Liver (tissue), 9 donors: ENCODE measurements around the gene ITGA4. TPM values are rescaled to one million over a fixed set of nuclear protein-coding genes. Genes with fewer than 3 reads are reported as not detected.

ENCODE experiments used
- DNase-seq: peaks from one replicate; pipeline ENCODE4 v3.0.0-alpha.2; 2017; ENCODE audit warnings: low spot score
- H3K27ac ChIP-seq, 2 donors: one replicate each; pipeline ENCODE4 v1.7.0; 2013; ENCODE audit warnings: inconsistent platforms in 2 of 2, low read length in 2 of 2, control low read depth in 1 of 2, low read depth in 1 of 2, mild to moderate bottlenecking in 1 of 2
- H3K27me3 ChIP-seq, 4 donors: one replicate each; pipeline versions ENCODE4 v1.6.1 to v1.7.0; 2013; ENCODE audit warnings: low read length in 3 of 4, inconsistent platforms in 1 of 4, mild to moderate bottlenecking in 1 of 4, moderate library complexity in 1 of 4; ENCODE audit not compliant: control insufficient read depth in 4 of 4, insufficient read depth in 4 of 4
- H3K36me3 ChIP-seq, 4 donors: one replicate each; pipeline versions ENCODE4 v1.6.1 to v1.7.0; 2013; ENCODE audit warnings: low read length in 3 of 4, mild to moderate bottlenecking in 3 of 4, low read depth in 1 of 4, moderate library complexity in 1 of 4; ENCODE audit not compliant: control insufficient read depth in 4 of 4, insufficient read depth in 3 of 4
- H3K4me1 ChIP-seq, 4 donors: one replicate each; pipeline versions ENCODE4 v1.6.1 to v1.7.0; 2013; ENCODE audit warnings: low read length in 3 of 4, mild to moderate bottlenecking in 3 of 4, moderate library complexity in 1 of 4; ENCODE audit not compliant: control insufficient read depth in 4 of 4, insufficient read depth in 4 of 4
- H3K4me3 ChIP-seq, 3 donors: one replicate each; pipeline versions ENCODE4 v1.6.1 to v1.7.0; 2013; ENCODE audit warnings: low read length in 3 of 3, control low read depth in 1 of 3, low read depth in 1 of 3, mild to moderate bottlenecking in 1 of 3
- H3K9ac ChIP-seq, 2 donors: one replicate each; pipeline ENCODE4 v1.7.0; 2013; ENCODE audit warnings: low read length in 2 of 2, mild to moderate bottlenecking in 2 of 2, moderate library complexity in 2 of 2, control low read depth in 1 of 2, low read depth in 1 of 2
- H3K9me3 ChIP-seq, 4 donors: one replicate each; pipeline versions ENCODE4 v1.6.1 to v1.7.0; 2013; ENCODE audit warnings: low read length in 3 of 4; ENCODE audit not compliant: control insufficient read depth in 4 of 4
- ATF3 ChIP-seq: IDR thresholded peaks from 2 replicates; pipeline ENCODE4 v1.6.1; 2016; ENCODE audit warnings: antibody characterized with exemption
- CTCF ChIP-seq: fragments of 150-350 bp; IDR thresholded peaks from 2 replicates; pipeline ENCODE4 v1.5.1; 2017; ENCODE audit warnings: improper control_type of control experiment, low read depth, low read length; ENCODE audit not compliant: missing input control
- EGR1 ChIP-seq, 2 donors: IDR thresholded peaks; 2 replicates each; pipeline ENCODE4 v1.6.1; 2016 to 2018; ENCODE audit warnings: antibody characterized with exemption in 2 of 2, low read depth in 2 of 2
- FOXA1 ChIP-seq: IDR thresholded peaks from 2 replicates; pipeline ENCODE4 v1.6.1; 2016; ENCODE audit warnings: antibody characterized with exemption
- FOXA2 ChIP-seq: IDR thresholded peaks from 2 replicates; pipeline ENCODE4 v1.6.1; 2016; ENCODE audit warnings: antibody characterized with exemption
- GABPA ChIP-seq, 2 donors: IDR thresholded peaks in 1 of 2; conservative IDR thresholded peaks in 1 of 2; 2 replicates each; pipeline ENCODE4 v1.6.1; 2016; ENCODE audit warnings: antibody characterized with exemption in 2 of 2, mild to moderate bottlenecking in 1 of 2, moderate library complexity in 1 of 2
- HNF4A ChIP-seq, 2 donors: conservative IDR thresholded peaks; 2 replicates each; pipeline ENCODE4 v1.6.1; 2016; ENCODE audit warnings: antibody characterized with exemption in 2 of 2, mild to moderate bottlenecking in 2 of 2
- HNF4G ChIP-seq: IDR thresholded peaks from 2 replicates; pipeline ENCODE4 v1.6.1; 2016; ENCODE audit warnings: antibody characterized with exemption
- JUND ChIP-seq, 2 donors: IDR thresholded peaks; 2 replicates each; pipeline ENCODE4 v1.6.1; 2016; ENCODE audit warnings: antibody characterized with exemption in 2 of 2
- MAX ChIP-seq: IDR thresholded peaks from 2 replicates; pipeline ENCODE4 v1.6.1; 2016; ENCODE audit warnings: antibody characterized with exemption
- NR2F2 ChIP-seq: IDR thresholded peaks from 2 replicates; pipeline ENCODE4 v1.6.1; 2016; ENCODE audit warnings: antibody characterized with exemption
- RAD21 ChIP-seq, 2 donors: IDR thresholded peaks; 2 replicates each; pipeline ENCODE4 v1.6.1; 2016; ENCODE audit warnings: antibody characterized with exemption in 2 of 2, mild to moderate bottlenecking in 2 of 2
- REST ChIP-seq: IDR thresholded peaks from 2 replicates; pipeline ENCODE4 v1.6.1; 2016; ENCODE audit warnings: antibody characterized with exemption, mild to moderate bottlenecking
- RXRA ChIP-seq, 2 donors: IDR thresholded peaks; 2 replicates each; pipeline ENCODE4 v1.6.1; 2017 to 2018; ENCODE audit warnings: antibody characterized with exemption in 2 of 2, mild to moderate bottlenecking in 1 of 2
- SP1 ChIP-seq: IDR thresholded peaks from 2 replicates; pipeline ENCODE4 v1.6.1; 2018; ENCODE audit warnings: antibody characterized with exemption, mild to moderate bottlenecking
- TAF1 ChIP-seq: conservative IDR thresholded peaks from 2 replicates; pipeline ENCODE4 v1.6.1; 2016; ENCODE audit warnings: antibody characterized with exemption, mild to moderate bottlenecking
- YY1 ChIP-seq: IDR thresholded peaks from 2 replicates; pipeline ENCODE4 v1.6.1; 2016; ENCODE audit warnings: antibody characterized with exemption, mild to moderate bottlenecking
- ZBTB33 ChIP-seq: IDR thresholded peaks from 2 replicates; pipeline ENCODE4 v1.6.1; 2016; ENCODE audit warnings: antibody characterized with exemption
- WGBS: extraction: QIAGEN DNeasy Blood & Tissue Kit; methylation state at CpG from one replicate; pipeline ENCODE4 v1.1.7; 2013; 5-methylcytosine and 5-hydroxymethylcytosine counted together
- polyA plus RNA-seq, 2 donors: library from polyadenylated mRNA; stranded (reverse) in 1 of 2; unstranded in 1 of 2; fragments of 200-250 nt in 1 of 2; fragments of >200 nt in 1 of 2; fragmentation: Nextera tagmentation in 1 of 2; extraction: Ambion mirVana in 1 of 2; gene quantifications; one replicate each; pipeline versions ENCODE4 v1.2.1 to v1.2.3, GENCODE V29; 2013 to 2015
- total RNA-seq, 2 donors: library from RNA; depleted of rRNA; stranded (reverse); fragments of >200 nt; gene quantifications; one replicate each; pipeline ENCODE4 v1.2.3, GENCODE V29; 2014
- donor health status: healthy.
- donor health status: healthy.
- donor health status: healthy.
- donor health status: healthy.
- donor health status: healthy.

Gene ITGA4
- total and polyA plus RNA-seq, 4 donors = 1.6 to 142 (median 4.1) TPM

GRCh38 chr2:181438261-181438660, 18.9 kb upstream of the ITGA4 start:
- H3K27me3 ChIP-seq = peaks cover 0 to 5% (median 0%) of the 10 kb centered on the region in 4 donors
- H3K36me3 ChIP-seq = no peaks in the 10 kb centered on the region
- 14% methylated on average over 1 of the region's 1 CpG for WGBS
- TF ChIP-seq RXRA (IDR thresholded peaks at IDR 0.05) = no peak
- TF ChIP-seq ATF3 = no peak
- TF ChIP-seq RAD21 (IDR thresholded peaks at IDR 0.05) = no peak
- no peak for TF ChIP-seq HNF4A (conservative IDR thresholded peaks at IDR 0.05)
- TF ChIP-seq EGR1 (IDR thresholded peaks at IDR 0.05; ENCODE audit: low read depth in 2 of 2) = no peak
- TF ChIP-seq FOXA2 = no peak
- no peak for TF ChIP-seq NR2F2
- no peak for TF ChIP-seq SP1
- no peak for TF ChIP-seq TAF1
- TF ChIP-seq CTCF = no peak
- no peak for TF ChIP-seq YY1
- TF ChIP-seq HNF4G = no peak
- no peak for TF ChIP-seq GABPA (IDR thresholded peaks at IDR 0.05 in 1 of 2, conservative IDR thresholded peaks at IDR 0.05 in 1 of 2)
- no peak for TF ChIP-seq MAX
- TF ChIP-seq FOXA1 = no peak
- no peak for TF ChIP-seq JUND (IDR thresholded peaks at IDR 0.05)
- no peak for TF ChIP-seq REST
- no peak for TF ChIP-seq ZBTB33
- no peak overlapping the region for H3K9ac ChIP-seq
- no peaks in the 10 kb centered on the region for H3K9me3 ChIP-seq
- no peak overlapping the region for H3K4me3 ChIP-seq
- H3K27ac ChIP-seq = no peak overlapping the region
- DNase-seq = no peak
- no peaks in the 10 kb centered on the region for H3K4me1 ChIP-seq
